ENCODE data around the gene PIGT.

DNA sequence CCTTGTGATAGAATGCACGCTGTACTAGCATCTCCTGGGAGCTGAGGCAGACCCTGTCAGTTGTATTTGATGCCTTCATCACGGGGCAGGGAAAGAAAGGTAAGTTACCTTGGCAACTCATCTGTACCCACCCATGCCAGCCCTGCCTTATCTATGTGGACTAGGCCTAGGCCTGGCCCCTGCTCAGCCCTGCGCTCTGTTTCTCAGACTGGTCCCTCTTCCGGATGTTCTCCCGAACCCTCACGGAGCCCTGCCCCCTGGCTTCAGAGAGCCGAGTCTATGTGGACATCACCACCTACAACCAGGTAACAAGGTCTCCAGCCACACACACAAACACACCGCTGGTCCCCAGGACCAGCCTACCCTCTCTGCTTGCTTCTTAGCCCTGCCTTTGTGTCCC, 4.2 kb downstream of the PIGT start:
- TF ChIP-seq, protein P1, sequence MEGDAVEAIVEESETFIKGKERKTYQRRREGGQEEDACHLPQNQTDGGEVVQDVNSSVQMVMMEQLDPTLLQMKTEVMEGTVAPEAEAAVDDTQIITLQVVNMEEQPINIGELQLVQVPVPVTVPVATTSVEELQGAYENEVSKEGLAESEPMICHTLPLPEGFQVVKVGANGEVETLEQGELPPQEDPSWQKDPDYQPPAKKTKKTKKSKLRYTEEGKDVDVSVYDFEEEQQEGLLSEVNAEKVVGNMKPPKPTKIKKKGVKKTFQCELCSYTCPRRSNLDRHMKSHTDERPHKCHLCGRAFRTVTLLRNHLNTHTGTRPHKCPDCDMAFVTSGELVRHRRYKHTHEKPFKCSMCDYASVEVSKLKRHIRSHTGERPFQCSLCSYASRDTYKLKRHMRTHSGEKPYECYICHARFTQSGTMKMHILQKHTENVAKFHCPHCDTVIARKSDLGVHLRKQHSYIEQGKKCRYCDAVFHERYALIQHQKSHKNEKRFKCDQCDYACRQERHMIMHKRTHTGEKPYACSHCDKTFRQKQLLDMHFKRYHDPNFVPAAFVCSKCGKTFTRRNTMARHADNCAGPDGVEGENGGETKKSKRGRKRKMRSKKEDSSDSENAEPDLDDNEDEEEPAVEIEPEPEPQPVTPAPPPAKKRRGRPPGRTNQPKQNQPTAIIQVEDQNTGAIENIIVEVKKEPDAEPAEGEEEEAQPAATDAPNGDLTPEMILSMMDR (IDR thresholded peaks at IDR 0.05 in 2 of 3, conservative IDR thresholded peaks at IDR 0.05 in 1 of 3; ENCODE audit: borderline replicate concordance in 1 of 3, insufficient read depth in 1 of 3, low read depth in 2 of 3, low read length in 2 of 3): no peak
- TF ChIP-seq, protein P2, sequence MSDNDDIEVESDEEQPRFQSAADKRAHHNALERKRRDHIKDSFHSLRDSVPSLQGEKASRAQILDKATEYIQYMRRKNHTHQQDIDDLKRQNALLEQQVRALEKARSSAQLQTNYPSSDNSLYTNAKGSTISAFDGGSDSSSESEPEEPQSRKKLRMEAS (IDR thresholded peaks at IDR 0.05): no peak
- TF ChIP-seq JUND (IDR thresholded peaks at IDR 0.05) (no peak), POLR2A (IDR thresholded peaks at IDR 0.05; ENCODE audit: borderline replicate concordance, extremely low read depth, insufficient read depth, insufficient read length) (no peak), CEBPB (IDR thresholded peaks at IDR 0.05; ENCODE audit: low read depth) (no peak), SRF (IDR thresholded peaks at IDR 0.05; ENCODE audit: low read depth) (no peak), POLR2AphosphoS5 (IDR thresholded peaks at IDR 0.05; ENCODE audit: low read depth, low read length) (no peak), RAD21 (IDR thresholded peaks at IDR 0.05; ENCODE audit: low read depth) (no peak), FOSL1 (IDR thresholded peaks at IDR 0.05; ENCODE audit: low read depth) (no peak), EZH2 (IDR thresholded peaks at IDR 0.05) (no peak), ZFX (IDR thresholded peaks at IDR 0.05) (no peak), CBX3 (IDR thresholded peaks at IDR 0.05; ENCODE audit: low read depth) (no peak)
- TF ChIP-seq, protein P3, sequence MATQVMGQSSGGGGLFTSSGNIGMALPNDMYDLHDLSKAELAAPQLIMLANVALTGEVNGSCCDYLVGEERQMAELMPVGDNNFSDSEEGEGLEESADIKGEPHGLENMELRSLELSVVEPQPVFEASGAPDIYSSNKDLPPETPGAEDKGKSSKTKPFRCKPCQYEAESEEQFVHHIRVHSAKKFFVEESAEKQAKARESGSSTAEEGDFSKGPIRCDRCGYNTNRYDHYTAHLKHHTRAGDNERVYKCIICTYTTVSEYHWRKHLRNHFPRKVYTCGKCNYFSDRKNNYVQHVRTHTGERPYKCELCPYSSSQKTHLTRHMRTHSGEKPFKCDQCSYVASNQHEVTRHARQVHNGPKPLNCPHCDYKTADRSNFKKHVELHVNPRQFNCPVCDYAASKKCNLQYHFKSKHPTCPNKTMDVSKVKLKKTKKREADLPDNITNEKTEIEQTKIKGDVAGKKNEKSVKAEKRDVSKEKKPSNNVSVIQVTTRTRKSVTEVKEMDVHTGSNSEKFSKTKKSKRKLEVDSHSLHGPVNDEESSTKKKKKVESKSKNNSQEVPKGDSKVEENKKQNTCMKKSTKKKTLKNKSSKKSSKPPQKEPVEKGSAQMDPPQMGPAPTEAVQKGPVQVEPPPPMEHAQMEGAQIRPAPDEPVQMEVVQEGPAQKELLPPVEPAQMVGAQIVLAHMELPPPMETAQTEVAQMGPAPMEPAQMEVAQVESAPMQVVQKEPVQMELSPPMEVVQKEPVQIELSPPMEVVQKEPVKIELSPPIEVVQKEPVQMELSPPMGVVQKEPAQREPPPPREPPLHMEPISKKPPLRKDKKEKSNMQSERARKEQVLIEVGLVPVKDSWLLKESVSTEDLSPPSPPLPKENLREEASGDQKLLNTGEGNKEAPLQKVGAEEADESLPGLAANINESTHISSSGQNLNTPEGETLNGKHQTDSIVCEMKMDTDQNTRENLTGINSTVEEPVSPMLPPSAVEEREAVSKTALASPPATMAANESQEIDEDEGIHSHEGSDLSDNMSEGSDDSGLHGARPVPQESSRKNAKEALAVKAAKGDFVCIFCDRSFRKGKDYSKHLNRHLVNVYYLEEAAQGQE (IDR thresholded peaks at IDR 0.05; ENCODE audit: low read depth): no peak
- TF ChIP-seq, protein P4, sequence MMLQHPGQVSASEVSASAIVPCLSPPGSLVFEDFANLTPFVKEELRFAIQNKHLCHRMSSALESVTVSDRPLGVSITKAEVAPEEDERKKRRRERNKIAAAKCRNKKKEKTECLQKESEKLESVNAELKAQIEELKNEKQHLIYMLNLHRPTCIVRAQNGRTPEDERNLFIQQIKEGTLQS (IDR thresholded peaks at IDR 0.05): no peak
